D721Med (cell line): ENCODE results near the gene MORN2.

ENCODE experiments used
- DNase-seq: peaks from one replicate; pipeline ENCODE4 v3.0.0; 2011; ENCODE audit warnings: low spot score; ENCODE audit not compliant: insufficient read length
- FAIRE-seq: peaks from 2 replicates; lab custom pipeline; 2011; peaks lifted over from hg19 to GRCh38; lab: Jason Lieb, UNC
- CTCF ChIP-seq: IDR thresholded peaks from 2 replicates; pipeline ENCODE4 v1.5.1; 2012; ENCODE audit warnings: mild to moderate bottlenecking, control low read depth; ENCODE audit not compliant: insufficient read depth; ENCODE audit errors: missing control alignments

The MORN2 gene

GRCh38 chr2:38873763-38874162 is 2.0 kb upstream of the MORN2 start:
- DNase-seq (no peak), FAIRE-seq (no peak)
- TF ChIP-seq CTCF = no peak

DNA sequence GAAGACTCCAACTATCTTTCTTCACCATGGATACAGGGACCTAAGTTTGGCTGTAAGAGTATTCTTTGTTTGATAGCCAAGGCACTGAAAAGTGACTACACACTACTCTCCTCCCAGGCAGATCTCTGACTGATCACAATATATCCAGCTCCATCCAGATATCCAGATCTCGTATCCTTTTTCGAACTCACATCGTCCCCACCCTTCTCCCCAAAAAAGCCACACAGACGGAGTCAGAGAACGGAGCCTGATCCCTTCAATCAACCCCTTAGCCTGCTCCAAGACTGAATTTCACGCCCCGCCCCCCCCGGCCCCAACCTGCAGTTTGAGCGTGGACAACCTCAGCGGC is 575 bp upstream of the MORN2 start:
- DNase-seq (no peak), FAIRE-seq (no peak)
- no peak for TF ChIP-seq CTCF

- TF ChIP-seq CTCF = no peak
- DNase-seq (no peak), FAIRE-seq (no peak)
Observed at GRCh38 chr2:38876407-38876806, 631 bp downstream of the MORN2 start.

GRCh38 chr2:38886063-38886462 is 10.3 kb downstream of the MORN2 start:
- DNase-seq (no peak), FAIRE-seq (no peak)
- no peak for TF ChIP-seq CTCF

DNA sequence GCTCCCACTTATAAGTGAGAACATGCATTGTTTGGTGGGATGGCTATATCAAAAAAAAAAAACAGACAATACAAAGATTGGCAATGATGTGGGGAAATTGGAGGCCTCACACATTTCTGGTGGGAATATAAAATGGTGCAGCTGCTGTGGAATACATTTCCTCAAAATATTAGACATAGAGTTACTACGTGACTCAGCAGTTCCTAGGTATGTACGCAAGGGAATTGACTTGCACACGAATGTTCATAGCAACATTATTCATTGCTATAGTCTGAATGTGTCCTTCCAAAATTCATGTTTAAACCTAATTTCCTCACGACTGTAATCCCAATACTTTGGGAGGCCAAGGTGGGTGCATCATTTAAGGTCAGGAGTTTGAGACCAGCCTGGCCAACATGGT is 11.6 kb downstream of the MORN2 start:
- FAIRE-seq = no peak
- TF ChIP-seq CTCF = no peak
- no peak for DNase-seq

GRCh38 chr2:38887902-38888554 is 12.3 kb downstream of the MORN2 start:
- TF ChIP-seq CTCF = no peak
- DNase-seq = no peak
- FAIRE-seq = no peak

- no peak for TF ChIP-seq CTCF
- DNase-seq (no peak), FAIRE-seq (no peak)
Observed at GRCh38 chr2:38889045-38889444, 13.3 kb downstream of the MORN2 start.
